GM23338 (cell line): ENCODE data around the gene SCFD2. TPM values are rescaled to one million over a fixed set of nuclear protein-coding genes. Genes with fewer than 3 reads are reported as not detected.

Source experiments
- ATAC-seq: fragments of 200-7000 bp; cut with Tn5 transposase; 3 replicates; pipeline ENCODE4 v1.9.1; 2020
- DNase-seq: peaks from one replicate; pipeline ENCODE4 v3.0.0-alpha.2; 2015; ENCODE audit warnings: low spot score
- H2AFZ ChIP-seq: fragments of 200-600 bp; sonication (generic); 2 replicates; pipeline ENCODE4 v1.8.0; 2016; ENCODE audit warnings: antibody characterized with exemption, mild to moderate bottlenecking, moderate library complexity
- H3F3A ChIP-seq: fragments of 200-600 bp; sonication (generic); replicated peaks from 2 replicates; pipeline ENCODE4 v1.8.0; 2017; ENCODE audit warnings: antibody characterized with exemption, mixed run types, low read depth
- H3K27ac ChIP-seq: fragments of 200-600 bp; sonication (generic); 2 replicates; pipeline ENCODE4 v1.6.1; 2016; ENCODE audit warnings: low read depth
- H3K27me3 ChIP-seq: fragments of 200-600 bp; sonication (generic); 2 replicates; pipeline ENCODE4 v1.8.0; 2016; ENCODE audit warnings: mild to moderate bottlenecking, mixed run types, moderate library complexity; ENCODE audit not compliant: insufficient read depth
- H3K36me3 ChIP-seq: fragments of 200-600 bp; sonication (generic); 2 replicates; pipeline ENCODE4 v1.8.0; 2016; ENCODE audit warnings: mild to moderate bottlenecking; ENCODE audit not compliant: insufficient read depth
- H3K4me1 ChIP-seq: fragments of 200-600 bp; sonication (generic); 2 replicates; pipeline ENCODE4 v1.8.0; 2016; ENCODE audit warnings: mild to moderate bottlenecking, moderate library complexity; ENCODE audit not compliant: insufficient read depth
- H3K4me2 ChIP-seq: fragments of 200-600 bp; sonication (generic); 2 replicates; pipeline ENCODE4 v1.7.1; 2017; ENCODE audit warnings: mixed run types
- H3K4me3 ChIP-seq: fragments of 200-600 bp; sonication (generic); 2 replicates; pipeline ENCODE4 v1.6.1; 2016; ENCODE audit warnings: mixed run types
- H3K79me2 ChIP-seq: fragments of 200-600 bp; sonication (generic); replicated peaks from 2 replicates; pipeline ENCODE4 v1.8.0; 2017; ENCODE audit warnings: mild to moderate bottlenecking; ENCODE audit not compliant: insufficient read depth
- H3K9me2 ChIP-seq: fragments of 200-600 bp; sonication (generic); 2 replicates; pipeline ENCODE4 v1.8.0; 2017; ENCODE audit not compliant: insufficient read depth
- H4K20me1 ChIP-seq: fragments of 200-600 bp; sonication (generic); replicated peaks from 2 replicates; pipeline ENCODE4 v1.8.0; 2017; ENCODE audit warnings: mild to moderate bottlenecking; ENCODE audit not compliant: insufficient read depth
- H3K27ac Mint-ChIP-seq: 2 replicates; pipeline ENCODE4 v1.8.0; 2020; ENCODE audit warnings: inconsistent platforms, mild to moderate bottlenecking, moderate library complexity, mixed read lengths
- H3K27me3 Mint-ChIP-seq: 3 replicates; pipeline ENCODE4 v1.8.0; 2022; ENCODE audit warnings: low read depth, mild to moderate bottlenecking, moderate library complexity, mixed read lengths, inconsistent platforms; ENCODE audit not compliant: insufficient read depth, poor library complexity
- H3K36me3 Mint-ChIP-seq: 3 replicates; pipeline ENCODE4 v1.8.0; 2021; ENCODE audit warnings: low read depth, mild to moderate bottlenecking, inconsistent platforms, moderate library complexity, mixed read lengths
- H3K4me1 Mint-ChIP-seq: 3 replicates; pipeline ENCODE4 v1.8.0; 2020; ENCODE audit warnings: mild to moderate bottlenecking, inconsistent platforms, mixed read lengths
- H3K4me3 Mint-ChIP-seq: 3 replicates; pipeline ENCODE4 v1.8.0; 2021; ENCODE audit warnings: moderate library complexity, mild to moderate bottlenecking, inconsistent platforms, mixed read lengths
- H3K9me3 Mint-ChIP-seq: 3 replicates; pipeline ENCODE4 v1.8.0; 2020; ENCODE audit warnings: moderate library complexity, mild to moderate bottlenecking, inconsistent platforms, mixed read lengths
- CREB1 ChIP-seq: fragments of 250-450 bp; sonication (Bioruptor Pico); IDR thresholded peaks from 2 replicates; pipeline ENCODE4 v1.5.0; 2020; ENCODE audit warnings: low read depth, mild to moderate bottlenecking, moderate library complexity
- CTCF ChIP-seq, 2 experiments: fragments of 200-600 bp in 1 of 2; sonication (generic) in 1 of 2; conservative IDR thresholded peaks; 2 replicates each; pipeline versions ENCODE4 v1.5.1 to v1.6.1; 2016 to 2017; ENCODE audit warnings: antibody characterized with exemption in 2 of 2, low read depth in 2 of 2, mild to moderate bottlenecking in 2 of 2, moderate library complexity in 1 of 2
- ETS1 ChIP-seq: IDR thresholded peaks from 2 replicates; pipeline ENCODE4 v1.6.1; 2016; ENCODE audit warnings: antibody characterized with exemption
- JUNB ChIP-seq: IDR thresholded peaks from one replicate; pipeline ENCODE4 v1.6.1; 2016; ENCODE audit warnings: antibody characterized with exemption; ENCODE audit not compliant: unreplicated experiment
- NANOG ChIP-seq: IDR thresholded peaks from 2 replicates; pipeline ENCODE4 v1.6.1; 2016; ENCODE audit warnings: antibody characterized with exemption, borderline replicate concordance
- POLR2AphosphoS5 ChIP-seq: IDR thresholded peaks from 2 replicates; pipeline ENCODE4 v1.6.1; 2016; ENCODE audit warnings: antibody characterized with exemption, low read depth
- REST ChIP-seq: IDR thresholded peaks from one replicate; pipeline ENCODE4 v1.6.1; 2018; ENCODE audit warnings: antibody characterized with exemption; ENCODE audit not compliant: unreplicated experiment
- STAT1 ChIP-seq: IDR thresholded peaks from one replicate; pipeline ENCODE4 v1.6.1; 2016; ENCODE audit warnings: antibody characterized with exemption; ENCODE audit not compliant: unreplicated experiment
- ZNF114 ChIP-seq: fragments of 250-450 bp; sonication (Bioruptor Pico); IDR thresholded peaks from 2 replicates; pipeline ENCODE4 v1.5.0; 2020; ENCODE audit warnings: mild to moderate bottlenecking, moderate library complexity
- ZNF331 ChIP-seq: fragments of 250-450 bp; sonication (Bioruptor Pico); IDR thresholded peaks from 2 replicates; pipeline ENCODE4 v1.5.0; 2020; ENCODE audit warnings: low read depth, mild to moderate bottlenecking, moderate library complexity
- polyA plus RNA-seq: library from polyadenylated mRNA; unstranded; fragments of >200 nt; fragmentation: Nextera tagmentation; extraction: Ambion mirVana; gene quantifications from 2 replicates; pipeline ENCODE4 v1.2.1, GENCODE V29; 2016
- total RNA-seq: library from RNA; depleted of rRNA; stranded (reverse); fragments of >200 nt; shearing (Covaris generic); gene quantifications from 2 replicates; pipeline ENCODE4 v1.2.3, GENCODE V29; 2014

The SCFD2 gene
- total and polyA plus RNA-seq, 2 experiments from 2014 or later, result 5.7 to 17.5 TPM

GRCh38 chr4:53066155-53066554 is 299.7 kb downstream of the SCFD2 start:
- Histone ChIP-seq H3K4me2 (no peak overlapping the region), H3K4me3 (no peak overlapping the region), H3F3A (no peaks in the 10 kb centered on the region), H3K79me2 (no peaks in the 10 kb centered on the region), H3K4me1 (peaks cover 14% of the 10 kb centered on the region), H3K27me3 (no peaks in the 10 kb centered on the region), H3K9me2 (peaks cover 2% of the 10 kb centered on the region; the same call in 1 of the 2 replicates), H3K36me3 (no peaks in the 10 kb centered on the region), H3K27ac (no peak overlapping the region), H2AFZ (no peak overlapping the region), H4K20me1 (no peaks in the 10 kb centered on the region)
- Mint-ChIP-seq H3K4me3 (no peak overlapping the region), H3K36me3 (no peaks in the 10 kb centered on the region), H3K27ac (no peak overlapping the region), H3K27me3 (no peaks in the 10 kb centered on the region), H3K4me1 (peaks cover 10% of the 10 kb centered on the region), H3K9me3 (no peaks in the 10 kb centered on the region)
- ATAC-seq (no peak), DNase-seq (no peak)
- TF ChIP-seq STAT1 (no peak), JUNB (no peak), POLR2AphosphoS5 (no peak), ZNF114 (CRISPR knock-in tag) (no peak), NANOG (no peak), REST (no peak), ETS1 (no peak), ZNF331 (no peak), CREB1 (CRISPR knock-in tag) (no peak), CTCF (conservative IDR thresholded peaks at IDR 0.05; ENCODE audit: low read depth in 2 of 2) (no peak)

- H3K36me3 Mint-ChIP-seq, result no peaks in the 10 kb centered on the region
- ATAC-seq, result no peak
Measured at GRCh38 chr4:53064609-53065008, 301.3 kb downstream of the SCFD2 start.

More at GRCh38 chr4:53064609-53065008, 301.3 kb downstream of the SCFD2 start:
- no peak overlapping the region for H3K4me3 Mint-ChIP-seq
- H3K27me3 ChIP-seq, result no peaks in the 10 kb centered on the region
- H3K4me3 ChIP-seq, result no peak overlapping the region
- no peak overlapping the region for H3K4me2 ChIP-seq
- H3F3A ChIP-seq, result no peaks in the 10 kb centered on the region
- H4K20me1 ChIP-seq, result no peaks in the 10 kb centered on the region
- no peak overlapping the region for H2AFZ ChIP-seq
- no peaks in the 10 kb centered on the region for H3K9me3 Mint-ChIP-seq
- no peaks in the 10 kb centered on the region for H3K36me3 ChIP-seq
- H3K27ac ChIP-seq, result no peak overlapping the region
- H3K27ac Mint-ChIP-seq, result no peak overlapping the region
- peaks cover 10% of the 10 kb centered on the region for H3K4me1 Mint-ChIP-seq
- peaks cover 16% of the 10 kb centered on the region for H3K4me1 ChIP-seq
- no peaks in the 10 kb centered on the region for H3K79me2 ChIP-seq
- no peak for DNase-seq
- H3K27me3 Mint-ChIP-seq, result no peaks in the 10 kb centered on the region
- TF ChIP-seq ZNF114 (CRISPR knock-in tag), result no peak
- H3K9me2 ChIP-seq, result peaks cover 4% of the 10 kb centered on the region; the same call in 1 of the 2 replicates
